GM19452 (cell line): ENCODE results near the gene ERCC8.
"Not testable (repeated sequence)": the region's sequence is repeated elsewhere in the genome, so short reads cannot be mapped to it uniquely, and the experiment has no call there.

Experiments used
- ATAC-seq: cut with Tn5 transposase; IDR thresholded peaks from one replicate; pipeline ENCODE4 v1.9.1; 2021; ENCODE audit not compliant: unreplicated experiment

The ERCC8 gene

DNA sequence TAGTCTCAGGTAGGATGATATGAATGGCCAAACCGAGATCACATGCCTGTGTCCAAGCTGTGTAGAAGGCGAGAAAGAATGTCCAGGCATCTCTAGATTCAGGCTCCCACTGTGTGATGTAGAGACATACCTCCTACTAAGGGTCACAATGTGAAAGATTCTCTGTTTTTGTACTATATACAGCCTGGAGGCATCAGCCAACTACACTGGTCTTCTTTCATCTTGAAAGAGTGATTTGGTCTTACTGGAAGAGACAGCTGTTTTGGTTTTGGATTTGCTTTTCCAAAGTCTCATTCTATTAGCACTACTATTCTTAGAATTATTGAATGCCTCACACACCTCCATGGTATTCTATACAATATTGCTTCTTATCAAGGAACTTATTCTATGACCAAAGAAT, 26.4 kb downstream of the ERCC8 start:
- ATAC-seq, result no peak

DNA sequence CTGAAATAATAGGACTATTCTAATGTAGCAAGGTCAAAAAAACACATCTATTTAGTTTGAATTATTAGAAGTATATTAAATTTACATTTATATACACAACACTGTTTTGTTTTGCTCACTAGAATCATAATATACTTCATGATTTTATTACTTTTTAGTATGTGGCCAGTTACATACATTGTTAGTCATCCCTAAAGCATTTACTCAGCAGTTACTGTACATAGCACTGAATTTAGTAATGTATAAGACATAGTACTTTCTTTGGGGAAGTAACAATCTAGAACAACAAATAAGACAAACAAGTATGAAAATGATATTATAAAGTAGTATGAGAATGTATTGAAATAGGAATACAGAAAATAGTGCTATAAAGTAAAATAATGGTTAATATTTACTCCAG, 28.2 kb downstream of the ERCC8 start:
- no peak for ATAC-seq

DNA sequence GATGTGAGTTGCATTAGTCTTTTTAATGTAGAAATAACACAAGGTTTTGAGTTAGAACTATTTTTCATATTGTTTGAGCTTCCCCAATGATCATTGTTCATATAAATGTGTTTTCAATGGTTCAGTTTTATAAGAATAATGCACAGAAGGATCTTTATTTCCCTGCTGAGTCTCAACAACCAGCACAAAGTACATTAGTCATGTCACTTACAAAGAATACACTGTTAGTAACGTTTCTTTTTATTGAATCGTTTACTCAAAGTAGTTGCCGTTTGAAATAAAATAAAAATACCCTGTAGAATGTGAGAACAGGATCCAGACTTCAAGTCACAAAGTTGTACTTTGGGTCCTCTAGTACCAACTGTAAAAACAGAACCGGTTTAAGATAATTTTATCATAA, 41.5 kb downstream of the ERCC8 start:
- ATAC-seq, result no peak

DNA sequence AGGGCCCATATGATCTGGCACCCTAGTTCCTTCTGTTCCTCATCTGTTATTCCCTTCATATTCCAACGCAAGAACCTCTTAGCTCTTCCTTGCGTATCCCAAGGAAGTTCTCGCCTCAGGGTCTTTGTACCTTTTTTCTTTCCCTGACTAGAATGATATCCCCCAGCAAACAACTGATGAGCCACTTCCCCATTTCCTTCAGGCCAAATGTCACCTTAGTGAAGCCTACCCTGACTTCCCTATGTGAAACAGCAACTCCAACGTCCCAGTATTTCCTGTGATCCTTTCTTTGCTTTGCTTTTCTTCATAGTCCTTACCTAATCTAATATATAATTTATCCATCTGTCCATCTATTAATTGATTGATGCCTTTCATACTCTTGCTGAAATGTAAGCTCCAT, 47.9 kb downstream of the ERCC8 start:
- ATAC-seq, result no peak

DNA sequence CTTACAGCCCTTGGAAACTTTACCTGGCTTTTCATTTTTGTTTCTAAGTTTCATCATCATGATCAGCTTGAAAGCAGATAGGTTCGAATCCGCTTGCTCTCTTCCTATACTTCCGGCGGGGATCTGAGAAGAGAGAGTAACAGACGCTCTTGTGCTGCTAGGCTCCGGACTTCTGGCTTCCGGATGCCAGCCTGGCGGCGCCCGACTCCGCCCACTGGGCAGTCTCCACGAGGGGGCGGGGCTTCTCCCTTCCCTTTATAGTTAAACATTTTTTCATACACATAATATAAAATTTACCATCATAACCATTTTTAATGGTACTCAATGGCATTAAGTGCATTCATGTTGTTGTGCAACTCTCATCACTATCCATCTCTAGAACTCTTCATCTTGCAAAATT, 51.3 kb downstream of the ERCC8 start:
- ATAC-seq, result no peak

GRCh38 chr5:60891667-60892066, 53.2 kb downstream of the ERCC8 start:
- ATAC-seq, result no peak

DNA sequence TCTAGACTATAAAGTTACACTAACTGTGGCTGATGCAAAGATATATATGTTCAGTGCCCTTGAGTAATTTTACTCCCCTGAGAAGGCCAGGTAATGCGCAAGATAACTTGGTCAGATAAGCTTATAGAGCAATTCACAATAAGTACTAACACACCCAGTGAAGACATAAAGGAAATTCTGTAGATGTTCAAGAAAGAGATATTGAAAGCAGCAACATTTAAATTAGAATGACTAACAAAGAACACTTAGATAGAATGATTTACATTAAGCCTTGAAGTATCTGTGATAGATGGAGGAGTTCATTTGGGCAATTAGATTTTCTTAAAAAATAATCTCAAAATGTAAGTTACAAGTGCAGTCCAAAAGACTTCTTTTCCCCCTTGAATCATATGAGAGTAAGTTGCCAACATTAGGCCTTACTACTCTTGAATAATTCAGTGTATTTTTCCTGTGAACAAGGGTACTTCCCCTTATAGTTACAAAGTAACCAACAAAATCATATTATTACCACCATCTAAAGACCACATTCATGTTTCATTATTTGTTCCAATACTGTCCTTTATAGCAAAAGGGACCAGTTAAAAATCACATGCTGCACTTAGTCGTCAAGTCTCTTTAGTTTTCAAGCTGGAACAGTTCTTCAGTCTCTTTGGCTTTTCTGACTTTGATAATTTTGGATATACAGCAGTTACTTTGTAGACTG, 56.4 kb downstream of the ERCC8 start:
- no peak for ATAC-seq

DNA sequence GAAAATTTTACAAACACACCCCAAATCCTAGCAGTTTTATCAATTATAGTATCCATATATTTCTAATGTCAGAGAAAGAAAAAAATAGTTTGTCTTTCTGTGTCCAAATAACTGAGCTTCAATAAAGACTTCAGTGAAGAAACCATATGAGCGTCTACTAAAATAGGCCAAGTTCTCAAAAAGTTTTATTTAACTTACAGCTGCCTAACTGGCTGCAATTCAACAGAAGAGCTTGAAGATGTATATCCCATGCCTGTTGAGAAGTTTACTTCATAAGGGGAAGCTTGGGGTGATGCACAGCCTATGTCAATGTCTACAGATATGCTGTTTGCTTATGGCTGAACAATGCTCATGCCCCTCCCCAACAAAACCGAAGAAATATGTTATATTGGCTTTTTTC, 57.1 kb downstream of the ERCC8 start:
- ATAC-seq, result no peak

DNA sequence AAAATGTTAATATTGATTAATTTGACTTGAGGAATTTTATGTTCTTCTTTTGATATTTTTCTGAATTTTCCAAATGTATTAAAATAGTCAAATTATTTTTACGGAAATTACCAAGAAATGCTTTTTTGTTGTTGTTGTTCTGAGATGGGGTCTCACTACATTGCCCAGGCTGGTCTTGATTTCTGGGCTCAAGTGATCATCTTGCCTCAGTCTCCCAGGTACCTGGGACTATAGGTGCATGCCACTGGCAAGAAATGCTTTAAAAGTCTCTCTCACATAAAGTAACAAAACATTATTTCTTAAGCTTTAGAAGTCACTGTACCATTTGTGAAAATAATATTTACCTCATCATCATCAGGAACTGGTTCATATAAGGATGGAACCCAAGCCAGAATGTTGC, 57.8 kb downstream of the ERCC8 start:
- no peak for ATAC-seq

GRCh38 chr5:60886158-60886557, 58.7 kb downstream of the ERCC8 start:
- ATAC-seq, result no peak

DNA sequence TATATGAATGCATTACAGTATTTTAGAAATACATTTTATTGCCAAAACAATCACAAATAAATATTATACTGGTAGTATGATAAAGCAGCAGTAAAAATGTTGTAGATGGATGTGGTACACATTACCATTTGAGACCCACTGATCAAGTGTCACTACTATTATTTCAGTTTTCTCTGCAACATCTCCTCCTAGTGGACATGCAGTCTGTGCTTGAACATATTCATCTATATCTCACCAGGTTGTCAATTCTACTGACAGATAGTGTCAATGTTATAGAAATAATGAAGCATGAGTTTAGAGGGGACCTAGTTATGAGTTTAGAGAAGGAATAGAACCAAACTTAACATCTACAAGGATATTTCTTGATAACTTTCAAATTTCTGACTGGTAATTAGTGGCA, 61.6 kb downstream of the ERCC8 start:
- ATAC-seq, result no peak

GRCh38 chr5:60872892-60873291, 72.0 kb downstream of the ERCC8 start:
- no peak for ATAC-seq

DNA sequence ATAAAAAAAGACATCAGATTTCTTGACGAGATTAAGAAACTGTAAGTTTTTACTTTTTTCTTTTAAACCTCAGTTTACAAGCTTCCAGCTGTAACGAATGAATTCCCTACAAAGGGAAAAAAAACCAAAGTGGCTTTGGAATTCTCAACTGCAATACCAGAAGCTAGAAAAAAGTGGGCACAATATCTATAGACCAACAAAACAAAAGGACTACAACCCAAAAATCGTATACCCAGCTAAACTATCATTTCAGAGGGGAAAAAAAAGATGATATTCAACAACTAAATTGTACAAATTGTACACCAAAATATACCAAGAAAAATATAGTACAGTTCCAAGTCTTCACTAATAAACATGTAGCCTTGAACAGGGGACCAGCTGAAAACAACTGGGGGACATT, 74.0 kb downstream of the ERCC8 start:
- no peak for ATAC-seq

- not testable (repeated sequence) for ATAC-seq
Measured at GRCh38 chr5:60860572-60860971, 84.3 kb downstream of the ERCC8 start.

DNA sequence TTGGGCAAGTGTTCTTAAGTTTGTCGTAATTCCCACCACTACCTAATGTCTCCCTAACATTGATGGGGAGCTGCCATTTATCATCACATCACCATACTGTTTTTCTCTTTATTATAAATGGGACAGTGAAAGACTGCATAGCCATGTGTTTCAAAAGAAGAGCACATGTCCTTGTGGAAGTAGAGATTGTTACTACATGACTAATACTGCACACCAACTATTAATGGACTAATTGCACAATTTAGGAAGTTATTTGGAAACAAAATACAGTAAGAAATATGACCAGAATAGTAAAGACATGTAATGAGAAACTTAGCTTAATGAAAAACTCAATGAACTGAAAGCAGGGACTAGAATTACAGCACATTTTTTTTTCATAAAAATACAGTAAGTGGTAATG, 88.8 kb downstream of the ERCC8 start:
- no peak for ATAC-seq

GRCh38 chr5:60852940-60853339, 91.9 kb downstream of the ERCC8 start:
- no peak for ATAC-seq

GRCh38 chr5:60852317-60852716, 92.6 kb downstream of the ERCC8 start:
- no peak for ATAC-seq

DNA sequence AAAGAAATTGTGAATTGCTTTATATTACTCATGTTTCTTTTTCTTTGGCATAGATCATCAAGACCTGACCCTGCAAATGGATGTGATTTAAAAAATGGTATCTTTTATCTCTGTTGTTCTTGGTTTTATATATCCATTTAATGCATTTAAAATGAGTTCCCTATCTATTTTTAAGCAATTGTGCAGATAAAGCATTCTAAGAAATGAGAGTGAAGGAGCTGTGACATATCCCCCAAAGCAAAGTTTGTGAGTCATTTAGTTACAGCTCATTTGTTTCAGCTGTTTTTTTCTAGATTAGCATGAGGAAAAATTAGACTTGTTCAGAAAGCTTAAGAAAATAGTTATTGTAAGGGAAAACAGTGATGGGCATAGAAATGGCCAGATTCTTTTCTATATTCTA, 93.2 kb downstream of the ERCC8 start:
- ATAC-seq, result no peak

DNA sequence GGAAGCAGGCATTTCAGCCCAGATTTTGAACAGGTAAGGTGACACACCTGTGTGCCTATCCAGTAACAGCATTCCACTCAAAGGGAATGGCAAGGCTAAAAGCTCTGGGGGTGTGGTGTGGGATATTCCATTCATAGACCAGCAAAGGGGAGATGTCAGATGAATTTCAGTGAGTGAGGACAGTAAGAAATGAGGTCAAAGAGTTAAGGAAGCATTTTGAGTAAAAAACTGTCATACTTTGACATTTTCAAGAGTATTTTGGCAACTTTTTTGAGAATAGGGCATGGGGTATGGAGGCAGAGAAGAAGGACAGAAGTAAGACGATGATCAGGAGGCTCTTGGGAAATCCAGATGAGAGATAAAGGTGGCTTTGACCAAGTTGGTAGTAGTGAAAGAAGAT, 98.6 kb downstream of the ERCC8 start:
- no peak for ATAC-seq

DNA sequence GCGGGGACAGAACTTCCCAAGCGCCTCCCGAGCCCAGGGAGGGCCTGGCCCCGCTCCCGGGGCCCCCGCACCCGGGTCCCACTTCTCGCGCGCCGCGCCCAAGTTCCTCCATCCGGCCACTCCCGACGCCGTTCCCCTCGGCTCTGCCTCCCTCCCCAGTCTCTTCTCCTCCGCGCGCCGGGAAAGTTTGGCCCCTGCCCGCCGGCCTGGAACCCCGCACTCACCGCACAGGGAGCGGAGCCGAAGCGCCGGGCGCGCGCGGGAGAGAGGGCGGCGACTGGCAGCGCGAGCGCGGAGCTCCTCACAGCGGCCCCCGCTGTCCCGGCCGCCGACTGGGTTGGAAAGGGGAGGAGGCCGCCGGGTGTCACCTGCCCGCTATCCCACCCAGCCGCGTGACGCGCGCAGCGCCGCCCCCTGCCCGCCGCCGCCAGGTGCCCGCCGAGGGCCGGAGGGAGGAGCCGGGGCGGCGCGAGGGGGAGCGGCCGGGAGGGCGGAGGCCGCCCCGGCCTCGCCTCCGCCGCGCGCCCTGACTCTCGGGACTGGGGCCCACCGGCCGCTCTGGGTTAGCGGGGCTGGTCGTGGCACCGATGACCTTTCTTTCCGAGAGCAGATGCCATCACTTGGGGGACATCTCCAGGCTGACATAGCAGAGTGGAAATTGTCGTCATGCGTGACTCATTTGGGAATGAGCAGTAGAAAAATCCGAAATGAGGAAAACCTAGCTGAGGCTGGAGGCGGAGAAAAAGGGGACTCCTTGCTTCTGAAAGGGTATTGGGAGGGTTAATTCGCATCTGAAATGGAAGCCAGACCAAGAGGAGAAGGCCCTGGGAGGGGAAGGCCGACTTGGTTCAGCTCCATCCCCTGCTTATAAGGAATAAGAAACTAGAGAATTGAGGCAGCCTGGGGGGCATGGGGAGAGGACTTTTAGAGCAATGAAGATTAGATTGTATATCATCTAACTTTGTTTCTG, 100.6 kb downstream of the ERCC8 start, which contains the start of gene ELOVL7:
ELOVL7 (minus strand) TSS at position 334 of the 970 bp plus-strand sequence. CDS start 56,872 bp downstream, outside the sequence.
- ATAC-seq, result peak; percentile 92

- peak; percentile 24 for ATAC-seq
Measured at GRCh38 chr5:60843386-60843935, 101.4 kb downstream of the ERCC8 start.

DNA sequence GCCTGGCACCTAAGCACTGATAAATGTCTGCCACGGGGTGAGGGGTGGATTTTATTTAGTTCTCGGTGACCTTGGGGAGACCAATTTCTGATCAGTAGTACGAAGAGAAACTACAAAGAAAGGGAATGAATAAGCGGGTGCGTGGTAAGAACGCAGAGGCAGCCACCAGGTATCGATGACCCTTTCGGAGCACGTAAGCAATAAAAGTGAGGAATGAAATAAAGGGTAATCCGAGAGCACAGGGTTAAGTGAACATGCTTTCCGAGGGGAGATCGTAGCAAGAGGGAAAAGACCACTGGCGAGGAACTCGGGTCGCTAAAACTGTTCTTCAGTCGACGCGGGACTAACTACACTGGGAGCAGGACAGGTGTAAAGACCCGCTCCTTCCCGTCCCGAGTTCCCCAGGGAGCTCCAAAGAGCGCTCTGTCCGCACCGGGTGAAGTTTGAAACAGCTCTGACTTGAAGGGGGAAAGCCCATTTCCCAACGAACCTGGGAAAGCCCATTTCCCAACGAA, 101.9 kb downstream of the ERCC8 start:
- ATAC-seq, result no peak
